Left lobe of liver (tissue), 2 donors: Measurements from ENCODE around the gene CDC42EP1. TPM values are rescaled to one million over a fixed set of nuclear protein-coding genes. Genes with fewer than 3 reads are reported as not detected.
A peak's percentile ranks its signal among the peaks of the same experiment; 100 is the strongest.

ENCODE experiments used
- ATAC-seq: fragments of 200-7000 bp; cut with Tn5 transposase; one replicate; pipeline ENCODE4 v1.9.1; 2020; ENCODE audit warnings: mild to moderate bottlenecking, moderate library complexity
- DNase-seq: peaks from one replicate; pipeline ENCODE4 v3.0.0-alpha.2; 2020; ENCODE audit warnings: low spot score
- total RNA-seq: library from RNA; stranded (reverse); gene quantifications from one replicate; pipeline ENCODE4 v1.2.1, GENCODE V29; 2021
- donor health status: DM: no; HTN: no; CAD: no; lungs with moderate emphysema.
- donor health status: DM: no; HTN: yes; CAD: no.

CDC42EP1 gene
- total RNA-seq, 1 donor from 2014 or later: 38.9 TPM

DNA sequence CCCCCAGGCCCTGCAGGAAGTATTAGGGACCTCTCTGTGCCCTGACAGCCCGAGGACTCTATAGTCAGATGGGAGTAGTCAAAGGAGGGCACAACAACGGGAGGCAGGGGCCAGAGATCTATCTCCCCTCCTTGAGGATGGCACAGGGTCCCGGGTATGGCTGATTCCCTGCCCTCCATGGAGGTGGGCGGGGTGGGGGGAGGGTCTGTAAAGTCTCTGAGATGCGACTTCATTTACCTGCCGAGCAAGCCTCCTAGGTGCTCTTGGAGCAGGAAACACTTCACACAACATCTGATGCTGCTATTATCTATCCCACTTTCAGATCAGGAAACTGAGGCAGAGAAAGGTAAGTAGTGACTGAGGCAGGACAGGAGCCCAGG is 769 bp upstream of the CDC42EP1 start:
- ATAC-seq: no peak

DNA sequence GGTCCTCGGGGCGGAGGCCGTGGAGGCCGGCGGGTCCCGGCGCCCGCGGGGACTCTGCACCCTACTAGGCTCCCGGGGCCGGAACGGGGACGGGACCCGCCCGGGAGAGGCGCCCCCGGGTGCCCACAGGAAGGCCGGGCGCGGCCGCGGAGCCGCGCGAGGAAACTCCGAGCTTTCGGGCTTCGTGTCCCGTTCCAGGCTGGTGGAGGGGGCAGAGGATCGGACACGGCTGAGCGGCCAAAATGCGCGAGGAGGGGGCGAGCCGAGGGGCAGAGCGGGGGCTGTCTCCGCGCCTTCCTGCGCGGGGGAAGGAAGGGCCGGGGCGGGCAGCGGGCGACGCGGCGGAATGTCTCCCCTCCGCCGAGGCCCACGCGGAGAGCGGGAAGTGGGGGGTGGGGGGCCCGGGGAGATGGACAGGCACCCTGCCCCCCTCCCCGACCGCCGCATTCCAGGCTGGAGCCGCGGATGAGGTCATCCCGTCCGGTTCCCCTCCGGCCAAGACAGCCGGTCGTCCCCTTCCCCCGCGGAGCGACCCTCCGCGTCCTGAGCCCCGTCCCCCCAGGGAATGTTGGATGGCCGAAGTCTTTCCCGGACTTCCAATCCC is 430 bp downstream of the CDC42EP1 start:
- peak; percentile 14 for ATAC-seq
- DNase-seq: no peak

More for the DNA sequence above, 769 bp upstream of the CDC42EP1 start:
- no peak for DNase-seq

DNA sequence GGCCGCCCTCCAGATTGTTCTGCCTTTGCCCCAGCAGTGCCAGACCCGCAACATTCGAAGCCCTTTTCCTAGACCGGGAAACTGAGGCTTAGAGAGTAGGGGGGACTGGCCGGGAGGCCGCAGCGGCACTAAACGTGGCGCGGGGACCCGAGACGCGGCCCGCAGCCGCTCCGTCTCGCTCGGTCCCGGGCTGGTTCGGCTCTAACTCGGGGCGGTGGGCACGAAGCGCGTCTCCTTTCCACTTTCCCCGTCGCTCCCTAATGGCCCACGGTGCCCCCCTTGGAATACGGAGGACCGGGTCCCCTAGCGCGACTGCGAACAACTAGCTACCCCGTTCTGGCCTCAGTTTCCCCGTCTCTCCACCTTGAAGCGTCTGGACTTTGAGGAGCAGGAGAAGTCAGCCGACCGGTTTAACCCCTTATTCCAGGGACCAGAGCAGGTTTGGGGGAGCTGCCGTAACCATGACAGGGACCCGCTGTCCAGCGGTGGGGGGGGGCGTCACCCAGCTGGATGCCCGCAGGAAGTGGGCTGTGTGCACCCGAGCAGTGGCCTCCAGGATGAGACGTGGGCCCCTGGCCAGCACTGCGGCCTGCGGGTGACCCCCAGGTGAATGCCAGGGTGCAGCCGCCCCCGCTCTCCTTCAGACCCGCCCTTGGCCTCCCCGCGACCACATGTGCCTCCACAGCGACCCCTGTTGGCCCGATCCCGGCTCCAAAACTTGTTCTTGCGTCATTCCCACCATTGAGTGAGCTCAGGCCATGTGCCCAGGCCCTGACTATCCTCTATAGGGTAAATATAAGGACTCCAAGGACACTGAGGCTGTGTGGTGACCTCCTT is 1.1 kb downstream of the CDC42EP1 start:
- DNase-seq (peak; percentile 95), ATAC-seq (peak; percentile 63)

DNA sequence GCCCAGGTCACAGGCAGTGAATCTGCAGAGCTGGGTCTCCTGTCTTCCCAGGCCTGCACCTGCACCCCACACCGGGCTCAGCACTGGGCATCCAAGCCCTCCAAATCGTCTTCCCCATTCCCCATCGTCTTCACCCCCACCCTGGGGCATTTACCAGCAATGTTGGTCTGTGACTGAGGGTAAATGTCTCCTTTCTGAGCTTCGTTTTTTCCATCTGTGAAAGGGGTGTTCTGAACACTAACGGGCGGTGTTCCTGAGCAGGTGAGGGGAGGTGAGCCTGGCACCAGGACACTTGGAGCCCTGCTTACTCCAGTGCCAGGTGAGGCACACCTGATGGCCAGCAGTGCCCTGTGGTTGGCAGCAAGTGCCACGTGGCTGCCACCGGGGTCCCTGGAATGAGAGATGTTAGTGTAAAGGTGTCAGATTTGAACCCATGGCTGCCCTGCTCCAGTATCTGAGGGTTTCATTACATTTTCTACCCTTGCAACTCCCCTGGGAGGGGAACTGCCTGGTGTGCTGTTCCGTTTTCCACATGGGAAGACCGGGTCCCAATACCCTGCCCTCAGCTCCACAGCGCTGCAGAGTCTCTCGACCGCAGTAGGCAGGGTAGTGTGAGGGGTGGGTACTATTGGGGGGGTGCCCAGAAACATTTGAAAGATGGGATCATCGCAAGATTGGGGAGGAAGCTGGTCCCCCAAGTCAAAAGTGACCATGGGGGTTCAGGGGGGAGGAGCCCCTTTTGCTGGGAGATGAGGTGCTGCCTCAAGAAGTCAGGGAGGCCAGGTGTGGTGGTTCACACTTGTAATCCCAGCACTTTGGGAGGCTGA is 2.0 kb downstream of the CDC42EP1 start:
- no peak for DNase-seq

DNA sequence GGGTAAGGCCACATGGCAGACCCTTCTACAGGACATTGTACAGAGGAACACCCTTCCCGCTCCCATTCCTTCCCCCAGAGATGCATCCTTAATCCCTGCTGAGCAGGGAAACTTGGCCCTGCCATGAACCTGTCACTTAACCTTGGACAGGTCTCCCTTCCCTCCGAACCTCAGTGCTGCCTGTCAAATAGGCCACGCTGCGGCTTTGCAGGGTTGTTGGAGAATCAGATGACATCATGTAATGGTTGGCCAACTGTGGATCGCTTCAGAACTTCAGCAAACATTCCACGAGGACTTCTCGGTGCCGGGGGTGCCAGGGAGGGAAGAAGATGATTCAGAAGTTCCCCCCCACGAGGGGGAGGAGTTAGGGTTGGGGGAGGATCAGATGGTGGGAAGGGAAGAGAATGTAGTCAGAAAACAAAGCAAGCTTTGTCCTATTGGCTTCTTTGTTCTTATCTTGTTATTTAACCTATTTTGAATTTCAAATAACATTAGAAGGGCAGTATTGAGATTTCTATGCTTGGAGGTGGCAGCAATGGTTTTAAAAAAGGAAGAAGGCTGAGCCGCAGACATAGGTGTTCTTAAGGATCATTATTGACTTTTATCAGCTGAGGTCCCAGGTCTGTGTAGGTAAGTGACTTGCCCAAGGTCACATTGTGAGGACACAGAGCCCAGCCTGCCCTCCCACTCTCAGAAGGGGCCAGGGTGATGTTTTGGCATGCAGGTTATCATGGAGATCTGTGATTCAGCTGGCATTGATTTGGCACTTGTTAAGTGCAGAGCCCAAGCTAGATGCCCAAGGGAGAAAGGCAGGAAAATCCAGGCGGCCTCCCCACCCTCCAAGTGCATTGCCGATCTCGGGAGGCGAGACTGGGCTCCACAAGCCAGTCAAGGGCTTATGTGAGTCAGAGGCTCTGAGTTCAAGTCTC is 3.1 kb downstream of the CDC42EP1 start:
- ATAC-seq (no peak), DNase-seq (no peak)

More for the DNA sequence above, 2.0 kb downstream of the CDC42EP1 start:
- no peak for ATAC-seq

DNA sequence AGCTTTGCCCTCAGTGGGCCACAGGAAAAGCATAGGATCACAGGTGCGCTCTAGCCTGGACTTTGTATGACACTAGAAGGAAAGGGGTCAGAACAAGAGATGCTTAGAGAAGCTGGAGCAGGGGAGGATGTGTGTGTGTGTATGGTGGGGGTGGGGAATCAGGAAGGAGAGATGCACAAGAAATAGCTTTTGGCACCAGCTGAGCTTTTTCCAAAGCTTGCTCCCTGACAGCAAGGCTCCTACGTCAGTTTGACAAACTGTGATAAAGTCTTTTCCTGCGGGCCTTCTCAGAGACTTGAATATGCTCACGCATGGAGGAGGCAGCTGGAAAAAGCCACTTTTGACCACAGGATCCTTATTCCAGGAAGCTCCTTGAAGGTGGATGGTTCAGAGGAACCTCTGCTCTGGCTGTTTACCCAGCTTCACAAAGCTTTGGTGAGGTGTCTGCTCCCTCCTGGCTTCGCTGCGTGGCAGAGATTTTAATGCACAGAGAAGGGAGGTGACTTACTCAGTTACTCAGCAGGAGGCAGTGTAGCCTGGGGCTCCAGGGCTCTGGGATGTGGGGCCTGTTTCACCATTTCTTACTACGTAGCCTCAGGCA is 3.9 kb downstream of the CDC42EP1 start:
- DNase-seq (no peak), ATAC-seq (no peak)

DNA sequence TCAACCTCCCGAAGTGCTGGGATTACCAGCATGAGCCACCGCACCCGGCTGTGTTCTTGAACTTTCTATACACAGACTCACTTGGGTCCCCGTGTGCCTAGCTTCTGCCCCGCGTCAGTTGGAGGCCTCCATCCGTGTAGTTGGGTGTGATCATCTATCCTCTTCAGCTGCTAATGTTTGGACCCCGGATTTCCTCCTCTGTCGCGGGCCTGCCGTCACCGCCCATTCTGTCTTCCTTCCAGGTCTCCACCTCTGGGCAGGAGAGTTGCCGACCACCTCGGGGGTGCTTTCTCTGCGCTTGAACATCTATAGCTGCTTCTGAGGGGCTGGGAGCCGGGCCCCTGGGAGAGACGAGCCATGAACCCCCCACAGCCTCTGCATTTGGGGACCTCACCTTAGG is 5.5 kb downstream of the CDC42EP1 start:
- DNase-seq (no peak), ATAC-seq (no peak)

DNA sequence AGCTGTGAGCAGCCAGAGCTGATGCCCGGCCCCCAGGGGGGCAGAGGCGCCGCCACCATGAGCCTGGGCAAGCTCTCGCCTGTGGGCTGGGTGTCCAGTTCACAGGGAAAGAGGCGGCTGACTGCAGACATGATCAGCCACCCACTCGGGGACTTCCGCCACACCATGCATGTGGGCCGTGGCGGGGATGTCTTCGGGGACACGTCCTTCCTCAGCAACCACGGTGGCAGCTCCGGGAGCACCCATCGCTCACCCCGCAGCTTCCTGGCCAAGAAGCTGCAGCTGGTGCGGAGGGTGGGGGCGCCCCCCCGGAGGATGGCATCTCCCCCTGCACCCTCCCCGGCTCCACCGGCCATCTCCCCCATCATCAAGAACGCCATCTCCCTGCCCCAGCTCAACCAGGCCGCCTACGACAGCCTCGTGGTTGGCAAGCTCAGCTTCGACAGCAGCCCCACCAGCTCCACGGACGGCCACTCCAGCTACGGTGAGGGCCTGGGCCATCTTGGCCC is 6.1 kb downstream of the CDC42EP1 start:
- DNase-seq: no peak
- ATAC-seq: no peak

DNA sequence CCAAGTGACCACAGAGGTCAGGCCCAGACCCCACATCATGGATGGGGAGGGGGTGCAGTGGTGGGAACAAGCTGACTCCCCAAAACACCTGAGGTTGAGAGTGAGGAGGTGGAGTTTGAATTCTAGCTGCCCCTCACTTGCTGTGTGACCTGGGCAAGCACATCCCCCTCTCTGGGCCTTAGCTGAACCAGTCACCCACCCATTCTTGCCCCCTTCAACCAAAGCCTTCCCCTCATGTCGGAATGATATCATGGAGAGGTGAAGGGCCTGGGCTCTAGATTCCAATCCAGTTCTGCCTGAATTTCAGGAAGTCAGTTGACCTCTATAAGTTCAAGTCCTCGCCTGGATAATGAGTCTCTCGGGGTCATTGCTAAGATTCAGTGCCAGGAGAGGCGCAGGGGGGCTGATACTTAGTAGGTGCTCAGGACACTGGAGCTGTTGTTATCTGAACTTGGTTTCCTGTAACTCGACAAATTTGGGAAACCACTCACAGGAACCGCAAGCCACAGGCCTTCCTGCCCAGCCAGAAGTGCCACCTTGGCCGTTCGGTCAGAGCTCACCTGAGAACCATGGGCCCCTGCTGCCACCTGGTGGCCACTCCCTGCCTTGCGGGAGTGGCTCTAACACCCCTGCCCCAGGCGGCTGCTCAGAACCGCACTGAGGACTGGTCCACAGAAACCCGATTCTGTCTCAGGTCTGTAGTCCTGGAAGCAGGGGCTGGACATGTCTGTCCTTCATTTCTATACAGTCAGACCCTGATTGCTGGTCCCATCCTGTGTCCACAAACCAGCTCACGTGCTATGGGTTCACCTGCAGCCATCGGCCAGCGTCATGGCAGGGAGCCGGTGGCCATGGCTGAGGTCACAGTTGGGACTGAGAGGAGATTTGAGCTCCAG is 6.9 kb downstream of the CDC42EP1 start:
- peak; percentile 72 for ATAC-seq
- DNase-seq: peak; percentile 90

DNA sequence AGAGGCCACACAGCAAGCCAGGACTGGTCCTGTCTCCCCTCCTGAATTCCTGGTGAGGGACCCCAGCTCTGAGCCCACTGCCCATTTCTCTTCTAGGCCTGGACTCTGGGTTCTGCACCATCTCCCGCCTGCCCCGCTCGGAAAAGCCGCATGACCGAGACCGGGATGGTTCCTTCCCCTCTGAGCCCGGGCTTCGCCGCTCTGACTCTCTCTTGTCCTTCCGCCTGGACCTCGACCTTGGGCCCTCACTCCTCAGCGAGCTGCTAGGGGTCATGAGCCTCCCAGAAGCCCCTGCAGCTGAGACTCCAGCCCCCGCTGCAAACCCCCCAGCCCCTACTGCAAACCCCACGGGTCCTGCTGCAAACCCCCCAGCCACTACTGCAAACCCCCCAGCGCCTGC is 7.7 kb downstream of the CDC42EP1 start:
- no peak for DNase-seq
- ATAC-seq: no peak

DNA sequence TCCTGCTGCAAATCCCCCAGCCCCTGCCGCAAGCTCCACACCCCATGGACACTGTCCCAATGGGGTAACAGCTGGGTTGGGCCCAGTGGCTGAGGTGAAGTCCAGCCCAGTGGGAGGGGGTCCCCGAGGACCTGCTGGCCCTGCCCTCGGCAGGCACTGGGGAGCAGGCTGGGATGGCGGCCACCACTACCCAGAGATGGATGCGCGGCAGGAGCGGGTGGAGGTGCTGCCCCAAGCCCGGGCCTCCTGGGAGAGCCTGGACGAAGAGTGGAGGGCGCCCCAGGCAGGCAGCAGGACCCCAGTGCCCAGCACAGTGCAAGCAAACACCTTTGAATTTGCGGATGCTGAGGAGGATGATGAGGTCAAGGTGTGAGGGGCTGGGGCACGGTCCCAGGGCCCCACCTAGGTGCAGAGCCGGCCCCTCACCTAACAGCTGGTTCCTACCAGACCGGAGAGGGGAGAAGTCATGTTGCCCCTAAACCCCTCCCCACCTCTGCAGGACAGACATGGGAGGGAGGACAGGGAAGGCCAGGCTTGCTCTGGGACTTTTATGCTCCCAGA is 8.2 kb downstream of the CDC42EP1 start:
- ATAC-seq: no peak
- no peak for DNase-seq

DNA sequence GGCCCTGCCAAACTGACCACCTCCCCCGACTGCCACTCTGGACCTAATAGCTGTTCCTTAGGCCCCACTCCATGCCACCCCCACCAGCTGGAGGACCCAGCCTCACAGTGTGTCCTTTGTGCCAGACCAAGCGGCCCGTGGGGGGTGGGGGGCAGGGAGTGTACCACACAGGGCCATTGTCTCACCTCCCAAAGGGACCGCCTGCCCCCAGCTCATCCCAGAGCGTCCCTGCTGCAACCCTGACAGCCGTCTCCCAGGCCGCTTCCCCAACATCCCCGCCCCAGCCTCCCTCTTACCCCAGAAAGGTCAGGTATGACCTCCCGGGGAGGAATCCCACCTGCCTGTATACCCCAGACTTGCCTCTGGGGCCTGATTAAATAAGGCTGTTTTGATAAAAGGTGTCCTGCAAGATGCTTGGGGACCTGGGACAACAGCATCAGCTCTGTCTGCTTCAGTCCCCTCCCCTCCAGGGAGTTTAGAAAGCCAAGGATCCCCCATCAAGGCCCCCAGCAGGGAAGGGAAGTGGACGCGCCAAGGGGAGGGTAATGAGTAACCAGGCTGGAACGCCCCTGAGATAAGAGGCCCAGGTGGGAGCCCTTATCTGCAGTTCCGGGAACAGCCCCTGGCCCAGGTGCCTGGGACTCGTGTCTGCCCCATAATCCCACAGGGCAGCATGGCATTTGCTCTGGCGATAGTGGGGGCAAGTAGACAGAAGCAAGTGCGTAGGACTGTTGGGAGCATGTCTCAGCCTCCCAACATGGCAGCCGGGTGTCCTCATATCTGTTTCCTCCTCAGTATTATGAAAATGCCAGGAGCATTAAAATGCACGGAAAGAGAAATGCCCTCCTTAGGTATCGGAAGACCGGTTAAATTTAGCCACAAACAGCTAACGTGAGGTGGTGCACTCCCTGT is 9.0 kb downstream of the CDC42EP1 start:
- DNase-seq (peak; percentile 90), ATAC-seq (peak; percentile 67)

DNA sequence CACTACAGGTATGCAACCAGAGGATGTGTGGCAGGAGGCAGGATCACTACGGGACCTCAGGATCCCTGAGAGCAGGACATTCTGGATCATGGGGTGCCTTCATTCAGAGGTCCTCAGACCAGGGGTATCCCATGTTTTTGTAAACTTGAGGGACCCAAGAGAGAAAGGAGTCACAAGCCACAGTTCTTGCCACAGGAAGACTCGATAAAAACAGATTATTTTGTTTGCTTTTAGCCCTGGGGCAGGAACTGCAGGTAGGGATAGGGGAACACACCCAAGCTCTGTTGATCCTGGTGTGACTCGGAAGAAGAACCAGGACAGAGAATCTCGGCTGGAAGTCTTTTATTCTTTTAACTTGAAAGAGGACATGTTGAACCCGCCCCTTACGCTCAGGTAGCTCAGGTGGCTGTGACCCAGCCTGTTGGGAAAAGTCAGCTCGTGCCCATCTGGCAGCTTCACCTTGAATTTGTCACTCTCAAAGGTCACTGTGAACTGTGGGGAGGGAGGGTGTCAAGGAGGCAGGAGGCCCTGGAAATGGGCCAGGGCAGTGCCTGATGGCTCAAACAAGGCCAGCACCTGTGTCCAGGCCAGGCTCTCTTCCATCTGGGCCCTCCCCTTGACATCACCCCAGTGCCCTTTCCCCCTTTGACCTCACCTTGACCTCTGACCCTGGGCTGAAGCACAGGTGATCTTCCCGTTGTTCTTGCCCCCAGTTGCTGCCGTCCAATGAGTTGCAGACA is 9.8 kb downstream of the CDC42EP1 start:
- peak; percentile 60 for ATAC-seq
- DNase-seq: peak; percentile 95

DNA sequence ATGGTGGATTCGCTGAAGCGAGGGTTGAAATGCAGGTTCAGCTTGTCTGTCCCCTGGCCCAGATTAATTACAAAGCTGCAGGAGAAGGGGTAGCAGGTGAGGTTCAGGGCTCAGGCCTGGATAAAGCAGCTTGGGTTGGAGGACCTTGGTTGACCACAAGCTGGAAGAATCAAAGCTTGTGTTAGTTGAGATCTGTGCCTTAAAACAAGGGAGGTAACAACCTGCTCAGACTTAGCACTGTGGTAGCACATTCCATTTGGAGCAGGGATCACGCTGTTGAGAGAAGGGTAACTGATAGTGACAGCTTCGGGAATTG is 10.3 kb downstream of the CDC42EP1 start:
- ATAC-seq: no peak
- DNase-seq: no peak

DNA sequence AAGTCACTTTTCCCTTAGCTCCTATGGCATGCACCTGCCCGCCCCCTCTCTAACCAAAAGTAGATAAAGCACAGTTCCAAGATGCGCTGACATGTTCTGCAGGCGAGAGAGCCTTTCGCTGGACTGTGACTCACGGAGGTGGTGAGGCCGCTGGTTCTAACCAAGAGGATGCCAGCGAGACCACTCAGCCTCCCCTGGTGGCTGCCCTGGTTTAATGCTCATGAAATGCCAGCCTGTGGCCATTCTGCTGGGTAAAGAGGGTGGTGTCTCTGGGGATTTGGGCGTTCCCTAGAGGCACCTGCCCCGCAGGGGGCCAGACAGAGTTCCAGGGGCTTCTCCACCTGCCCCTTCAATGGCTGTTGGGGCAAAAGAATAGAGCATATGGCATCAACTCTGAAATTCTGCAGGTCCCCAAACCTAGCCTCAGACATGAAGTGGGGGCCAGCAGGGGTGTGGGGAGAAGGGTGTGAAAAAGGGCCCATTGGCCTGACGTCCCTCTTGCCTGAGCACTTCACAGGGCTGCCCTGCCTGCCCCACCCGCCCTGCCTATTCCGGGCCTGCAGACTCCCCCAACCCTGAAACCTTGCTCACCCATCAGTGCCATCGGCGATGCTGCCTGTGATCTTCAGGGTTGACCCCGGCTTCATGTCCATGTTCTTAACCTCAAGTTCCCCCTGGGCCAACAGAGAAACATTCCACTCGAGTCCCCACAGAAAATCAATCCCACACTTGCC is 11.1 kb downstream of the CDC42EP1 start:
- ATAC-seq (no peak), DNase-seq (no peak)

DNA sequence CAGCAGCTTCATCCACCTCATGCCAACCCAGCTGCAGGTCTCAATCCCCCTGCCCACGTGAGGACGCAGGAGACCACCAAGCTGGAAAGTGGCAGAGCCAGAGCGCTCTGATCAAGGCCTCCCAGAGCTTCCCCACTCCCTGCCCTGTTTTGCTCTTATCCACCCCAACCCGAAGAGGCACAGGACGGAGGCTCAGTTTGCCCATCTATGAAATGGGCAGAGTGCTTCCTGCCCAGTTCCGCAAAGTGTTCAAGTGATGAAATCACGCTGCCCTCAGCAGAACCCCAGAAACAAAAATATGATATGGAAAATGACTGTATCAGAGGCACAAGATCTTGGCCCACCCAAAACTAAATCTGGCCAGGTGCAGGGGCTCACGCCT is 11.7 kb downstream of the CDC42EP1 start:
- DNase-seq: no peak
- ATAC-seq: no peak
